IPS-18a (cell line): ENCODE measurements around the gene TMED8.
"Not testable (repeated sequence)": the region's sequence is repeated elsewhere in the genome, so short reads cannot be mapped to it uniquely, and the experiment has no call there.

Experiments
- H3K27ac ChIP-seq: one replicate; pipeline ENCODE4 v1.5.1; 2013; ENCODE audit warnings: low read length
- H3K27me3 ChIP-seq: one replicate; pipeline ENCODE4 v1.6.1; 2013; ENCODE audit warnings: mild to moderate bottlenecking, low read length; ENCODE audit not compliant: control insufficient read depth, insufficient read depth
- H3K36me3 ChIP-seq: one replicate; pipeline ENCODE4 v1.6.1; 2013; ENCODE audit warnings: low read depth, low read length; ENCODE audit not compliant: control insufficient read depth
- H3K4me1 ChIP-seq: one replicate; pipeline ENCODE4 v1.6.1; 2013; ENCODE audit warnings: low read depth, low read length; ENCODE audit not compliant: control insufficient read depth
- H3K4me3 ChIP-seq: one replicate; pipeline ENCODE4 v1.5.1; 2013; ENCODE audit warnings: low read length
- H3K9ac ChIP-seq: one replicate; pipeline ENCODE4 v1.6.1; 2013; ENCODE audit warnings: mild to moderate bottlenecking, low read length, moderate library complexity
- H3K9me3 ChIP-seq: one replicate; pipeline ENCODE4 v1.6.1; 2013; ENCODE audit warnings: low read depth, low read length; ENCODE audit not compliant: control insufficient read depth

The TMED8 gene

DNA sequence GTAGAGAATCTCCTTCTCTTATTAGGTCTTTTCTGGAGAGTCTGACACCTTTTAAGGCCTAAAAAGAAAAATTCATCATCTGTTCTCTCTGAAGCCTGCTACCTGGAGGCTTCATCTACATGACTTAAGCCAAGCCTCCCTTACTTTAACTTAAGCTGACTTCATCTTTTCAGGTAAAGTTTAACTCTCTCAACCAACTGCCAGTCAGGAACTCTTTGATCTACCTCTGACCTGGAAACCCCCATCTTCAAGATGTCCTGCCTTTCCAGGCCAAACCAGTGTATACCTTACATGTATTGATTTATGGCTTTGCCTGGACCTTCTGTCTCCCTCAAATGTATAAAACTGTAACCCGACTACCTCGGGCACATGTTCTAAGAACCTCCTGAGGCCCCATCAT is 38.6 kb downstream of the TMED8 start:
- H3K9me3 ChIP-seq, result no peaks in the 10 kb centered on the region
- no peaks in the 10 kb centered on the region for H3K36me3 ChIP-seq
- H3K9ac ChIP-seq, result no peak overlapping the region
- H3K27me3 ChIP-seq, result no peaks in the 10 kb centered on the region
- H3K4me1 ChIP-seq, result peaks cover 35% of the 10 kb centered on the region
- H3K27ac ChIP-seq, result no peak overlapping the region
- H3K4me3 ChIP-seq, result no peak overlapping the region

DNA sequence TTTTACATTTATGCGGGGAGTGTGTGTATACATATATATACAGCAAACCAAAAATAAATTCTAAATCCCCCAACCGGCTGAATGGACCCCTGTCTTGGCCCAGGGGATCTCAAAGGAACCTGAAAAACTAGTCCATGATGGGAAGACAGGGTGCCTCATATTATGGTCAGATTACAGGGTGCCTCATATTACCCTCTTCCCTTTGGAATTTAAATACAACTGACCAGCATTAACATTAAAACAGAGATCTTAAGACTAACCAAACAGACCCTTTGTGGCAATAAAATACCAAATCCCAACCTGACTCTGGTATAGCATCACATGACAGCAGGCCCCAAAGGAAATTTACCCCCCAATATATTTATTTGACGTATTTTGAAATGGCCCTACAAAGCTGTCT is 39.0 kb downstream of the TMED8 start:
- H3K4me1 ChIP-seq, result peaks cover 35% of the 10 kb centered on the region
- H3K9ac ChIP-seq, result peak overlapping the region; percentile 15
- no peaks in the 10 kb centered on the region for H3K27me3 ChIP-seq
- no peaks in the 10 kb centered on the region for H3K9me3 ChIP-seq
- H3K36me3 ChIP-seq, result no peaks in the 10 kb centered on the region
- H3K27ac ChIP-seq, result no peak overlapping the region
- no peak overlapping the region for H3K4me3 ChIP-seq

DNA sequence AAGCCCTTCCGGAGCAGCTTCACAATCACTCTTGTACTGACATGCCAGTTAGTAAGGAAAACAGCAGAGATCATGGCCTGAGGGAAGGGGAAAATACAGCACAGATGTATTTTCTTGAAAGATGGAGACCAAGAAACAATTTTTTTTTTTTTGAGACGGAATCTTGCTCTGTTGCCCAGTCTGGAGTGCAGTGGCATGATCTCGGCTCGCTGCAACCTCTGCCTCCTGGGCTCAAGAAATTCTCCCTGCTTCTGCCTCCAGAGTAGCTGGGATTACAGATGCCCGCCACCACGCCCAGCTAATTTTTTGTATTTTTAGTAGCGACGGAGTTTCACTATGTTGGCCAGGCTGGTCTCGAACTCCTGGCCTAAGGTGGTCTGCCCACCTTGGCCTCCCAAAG is 39.6 kb downstream of the TMED8 start:
- not testable (repeated sequence) for H3K36me3 ChIP-seq, H3K27me3 ChIP-seq, H3K4me3 ChIP-seq, H3K9me3 ChIP-seq, H3K27ac ChIP-seq, H3K9ac ChIP-seq
- H3K4me1 ChIP-seq, result peaks cover 35% of the 10 kb centered on the region

DNA sequence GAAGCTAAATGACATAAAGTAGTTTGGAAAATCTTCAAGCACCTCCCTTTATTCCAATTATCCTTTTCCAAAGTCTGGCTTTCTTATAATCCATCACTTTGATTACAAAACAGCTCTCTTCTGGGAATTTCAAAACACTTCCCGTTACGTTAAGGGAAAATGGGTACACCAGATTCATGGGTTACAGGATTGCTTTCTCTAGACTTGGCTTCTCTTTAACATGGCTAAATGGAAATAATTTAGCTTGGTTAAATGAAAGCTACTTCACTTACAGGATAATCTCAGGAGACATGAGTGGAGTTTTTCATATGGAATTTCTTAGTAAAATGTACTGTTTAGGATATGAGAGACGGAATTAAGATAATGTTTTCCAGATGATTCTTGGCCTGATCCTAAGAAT is 41.3 kb downstream of the TMED8 start:
- H3K4me1 ChIP-seq, result peaks cover 35% of the 10 kb centered on the region
- H3K9me3 ChIP-seq, result no peaks in the 10 kb centered on the region
- H3K36me3 ChIP-seq, result no peaks in the 10 kb centered on the region
- H3K27ac ChIP-seq, result no peak overlapping the region
- H3K9ac ChIP-seq, result no peak overlapping the region
- H3K27me3 ChIP-seq, result no peaks in the 10 kb centered on the region
- no peak overlapping the region for H3K4me3 ChIP-seq

- no peaks in the 10 kb centered on the region for H3K27me3 ChIP-seq
- H3K4me1 ChIP-seq, result no peaks in the 10 kb centered on the region
Measured at GRCh38 chr14:77329872-77330271, 47.0 kb downstream of the TMED8 start.

GRCh38 chr14:77327111-77327510 is 49.8 kb downstream of the TMED8 start:
- H3K36me3 ChIP-seq, result no peaks in the 10 kb centered on the region
- no peak overlapping the region for H3K4me3 ChIP-seq
- no peak overlapping the region for H3K27ac ChIP-seq
- no peaks in the 10 kb centered on the region for H3K27me3 ChIP-seq
- no peak overlapping the region for H3K9ac ChIP-seq
- H3K9me3 ChIP-seq, result no peaks in the 10 kb centered on the region
- H3K4me1 ChIP-seq, result peaks cover 8% of the 10 kb centered on the region

More at GRCh38 chr14:77329872-77330271, 47.0 kb downstream of the TMED8 start:
- Histone ChIP-seq H3K27ac (no peak overlapping the region), H3K4me3 (no peak overlapping the region), H3K36me3 (no peaks in the 10 kb centered on the region), H3K9ac (no peak overlapping the region), H3K9me3 (no peaks in the 10 kb centered on the region)

DNA sequence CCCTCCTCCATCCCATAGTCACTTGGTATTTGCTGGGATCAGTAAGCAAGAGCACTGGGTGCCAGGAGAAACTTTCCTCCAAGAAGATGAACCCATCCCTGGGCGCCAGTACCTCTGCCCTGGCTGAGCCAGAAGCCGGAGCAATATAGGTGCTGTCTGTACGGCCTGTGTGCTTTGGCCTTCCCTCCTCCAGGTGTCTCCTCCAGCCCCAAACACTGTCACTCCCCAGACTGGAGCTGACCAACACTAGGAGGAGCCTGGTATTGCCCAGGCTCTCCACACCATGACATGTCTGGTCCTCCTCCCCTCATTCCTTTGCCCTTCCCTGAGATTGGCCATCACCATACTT is 51.2 kb downstream of the TMED8 start:
- no peaks in the 10 kb centered on the region for H3K36me3 ChIP-seq

GRCh38 chr14:77324816-77325745 is 51.8 kb downstream of the TMED8 start:
- no peaks in the 10 kb centered on the region for H3K36me3 ChIP-seq
- peaks cover 12% of the 10 kb centered on the region for H3K4me1 ChIP-seq
- no peaks in the 10 kb centered on the region for H3K9me3 ChIP-seq
- H3K27me3 ChIP-seq, result no peaks in the 10 kb centered on the region
- H3K4me3 ChIP-seq, result no peak overlapping the region
- H3K27ac ChIP-seq, result no peak overlapping the region
- H3K9ac ChIP-seq, result no peak overlapping the region

More for the DNA sequence above, 51.2 kb downstream of the TMED8 start:
- no peak overlapping the region for H3K4me3 ChIP-seq
- no peak overlapping the region for H3K27ac ChIP-seq
- H3K27me3 ChIP-seq, result no peaks in the 10 kb centered on the region
- no peaks in the 10 kb centered on the region for H3K9me3 ChIP-seq
- H3K4me1 ChIP-seq, result peaks cover 12% of the 10 kb centered on the region
- no peak overlapping the region for H3K9ac ChIP-seq

DNA sequence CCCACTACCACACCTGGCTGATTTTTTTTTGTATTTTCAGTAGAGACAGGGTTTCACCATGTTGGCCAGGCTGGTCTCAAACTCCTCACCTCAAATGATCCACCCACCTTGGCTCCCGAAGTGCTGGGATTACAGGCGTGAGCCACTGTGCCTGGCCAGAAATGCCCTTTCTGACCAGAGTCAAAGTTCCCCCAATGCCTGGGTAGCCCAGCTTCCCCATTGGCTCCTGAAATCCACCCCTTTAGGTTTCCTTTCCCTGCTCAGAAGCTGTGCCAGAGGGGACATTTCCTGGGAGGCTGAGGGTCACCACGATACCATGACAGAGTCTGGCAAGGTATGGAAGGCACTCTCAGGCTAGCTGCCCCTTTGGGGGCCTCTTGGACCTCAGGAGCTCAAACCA is 52.6 kb downstream of the TMED8 start:
- Histone ChIP-seq H3K36me3 (no peaks in the 10 kb centered on the region), H3K4me3 (no peak overlapping the region), H3K27me3 (no peaks in the 10 kb centered on the region), H3K9me3 (no peaks in the 10 kb centered on the region), H3K4me1 (peaks cover 19% of the 10 kb centered on the region), H3K9ac (no peak overlapping the region), H3K27ac (no peak overlapping the region)

GRCh38 chr14:77323571-77323970 is 53.3 kb downstream of the TMED8 start:
- Histone ChIP-seq H3K27ac (no peak overlapping the region), H3K36me3 (no peaks in the 10 kb centered on the region), H3K4me3 (no peak overlapping the region), H3K4me1 (peaks cover 19% of the 10 kb centered on the region), H3K9me3 (no peaks in the 10 kb centered on the region), H3K9ac (no peak overlapping the region), H3K27me3 (no peaks in the 10 kb centered on the region)

- Histone ChIP-seq H3K9ac (no peak overlapping the region), H3K4me1 (peaks cover 19% of the 10 kb centered on the region), H3K27ac (no peak overlapping the region), H3K9me3 (no peaks in the 10 kb centered on the region), H3K36me3 (no peaks in the 10 kb centered on the region), H3K27me3 (no peaks in the 10 kb centered on the region), H3K4me3 (no peak overlapping the region)
Measured at GRCh38 chr14:77322951-77323350, 53.9 kb downstream of the TMED8 start.

DNA sequence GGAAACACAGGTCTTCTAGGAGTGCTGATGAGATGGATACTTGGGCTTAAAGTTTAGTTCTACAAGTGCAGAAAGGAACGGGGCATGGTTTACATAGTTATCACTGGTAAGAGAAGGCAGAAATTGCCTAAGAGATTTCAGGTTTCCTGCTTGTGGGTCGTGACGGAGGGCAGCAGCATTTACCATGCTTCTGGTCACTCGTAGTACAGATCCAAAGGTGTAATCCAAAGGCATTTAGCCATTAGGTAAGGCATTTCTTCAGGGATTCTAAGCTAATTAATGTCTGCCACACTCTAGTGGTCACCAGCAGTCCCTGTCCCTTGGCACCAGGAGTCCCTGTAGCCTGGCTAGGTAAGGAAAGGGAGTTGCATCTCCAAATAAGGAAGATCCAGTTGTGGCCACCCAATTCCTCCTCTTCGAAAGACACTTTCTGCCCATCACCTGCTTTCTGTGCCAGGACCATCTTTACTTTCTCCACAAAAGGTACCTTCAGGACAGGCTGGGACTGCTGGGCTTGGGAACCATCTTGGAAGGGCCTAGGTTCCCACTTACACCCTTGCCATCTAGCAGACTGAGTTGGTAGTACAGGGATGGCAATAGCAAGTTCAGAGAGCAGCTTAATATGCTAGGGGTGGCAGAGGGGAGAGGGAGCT is 54.5 kb downstream of the TMED8 start:
- Histone ChIP-seq H3K9ac (peak overlapping the region; percentile 95), H3K27ac (no peak overlapping the region), H3K4me3 (peak overlapping the region; percentile 87), H3K9me3 (no peaks in the 10 kb centered on the region), H3K36me3 (no peaks in the 10 kb centered on the region), H3K4me1 (peaks cover 19% of the 10 kb centered on the region), H3K27me3 (no peaks in the 10 kb centered on the region)
